IgD-negative memory B cell (primary cell): ENCODE data around the gene DCAF7. TPM values are rescaled to one million over a fixed set of nuclear protein-coding genes. Genes with fewer than 3 reads are reported as not detected.

Source experiments
- H3K27ac Mint-ChIP-seq, 3 donors: one replicate each; pipeline ENCODE4 v1.8.0; 2020 to 2022; ENCODE audit warnings: mild to moderate bottlenecking in 3 of 3, mixed read lengths in 3 of 3, moderate library complexity in 1 of 3
- H3K27me3 Mint-ChIP-seq: one replicate; pipeline ENCODE4 v1.8.0; 2021; ENCODE audit warnings: mixed read lengths
- H3K36me3 Mint-ChIP-seq: one replicate; pipeline ENCODE4 v1.8.0; 2020; ENCODE audit warnings: mild to moderate bottlenecking, mixed read lengths
- H3K4me1 Mint-ChIP-seq, 3 donors: one replicate each; pipeline ENCODE4 v1.8.0; 2020 to 2022; ENCODE audit warnings: mixed read lengths in 3 of 3, mild to moderate bottlenecking in 1 of 3
- H3K4me3 Mint-ChIP-seq, 4 donors: one replicate each; pipeline ENCODE4 v1.8.0; 2020 to 2022; ENCODE audit warnings: mild to moderate bottlenecking in 4 of 4, mixed read lengths in 4 of 4, moderate library complexity in 3 of 4
- H3K9me3 Mint-ChIP-seq, 3 donors: one replicate each; pipeline ENCODE4 v1.8.0; 2020 to 2021; ENCODE audit warnings: mixed read lengths in 3 of 3, mild to moderate bottlenecking in 1 of 3
- polyA plus RNA-seq: library from polyadenylated mRNA; unstranded; fragments of 300-500 nt; fragmentation: Illumina TruSeq; gene quantifications from one replicate; pipeline ENCODE4 v1.2.3, GENCODE V29; 2021

Gene DCAF7
- polyA plus RNA-seq, 1 donor from 2014 or later = 72.0 TPM

- no peaks in the 10 kb centered on the region for H3K27me3 Mint-ChIP-seq
- H3K4me3 Mint-ChIP-seq = peak overlapping the region in 1 of 4 donors; percentile 40
- no peaks in the 10 kb centered on the region for H3K9me3 Mint-ChIP-seq
- H3K4me1 Mint-ChIP-seq = peaks cover 5 to 11% (median 8%) of the 10 kb centered on the region in 3 donors
- H3K36me3 Mint-ChIP-seq = no peaks in the 10 kb centered on the region
- H3K27ac Mint-ChIP-seq = no peak overlapping the region
These were observed 3.2 kb upstream of the DCAF7 start for GRCh38 chr17:63547083-63547523.

GRCh38 chr17:63549289-63549945, 860 bp upstream of the DCAF7 start:
- H3K4me3 Mint-ChIP-seq = peak overlapping the region; percentile 92 to 99 (median 98)
- no peaks in the 10 kb centered on the region for H3K27me3 Mint-ChIP-seq
- no peaks in the 10 kb centered on the region for H3K9me3 Mint-ChIP-seq
- H3K27ac Mint-ChIP-seq = peak overlapping the region; percentile 67 to 97 (median 94)
- H3K36me3 Mint-ChIP-seq = no peaks in the 10 kb centered on the region
- peaks cover 15 to 29% (median 24%) of the 10 kb centered on the region in 3 donors for H3K4me1 Mint-ChIP-seq

- Mint-ChIP-seq H3K36me3 (no peaks in the 10 kb centered on the region), H3K27me3 (no peaks in the 10 kb centered on the region), H3K4me3 (peak overlapping the region; percentile 92 to 99 (median 98)), H3K4me1 (peaks cover 30 to 45% (median 38%) of the 10 kb centered on the region in 3 donors), H3K9me3 (no peaks in the 10 kb centered on the region), H3K27ac (peak overlapping the region; percentile 53 to 97 (median 67))
These were observed 751 bp downstream of the DCAF7 start for GRCh38 chr17:63550817-63551639.

GRCh38 chr17:63552211-63552610, 1.9 kb downstream of the DCAF7 start:
- Mint-ChIP-seq H3K4me1 (peaks cover 35 to 52% (median 42%) of the 10 kb centered on the region in 3 donors), H3K9me3 (no peaks in the 10 kb centered on the region), H3K27ac (peak overlapping the region; percentile 50 to 84 (median 67)), H3K4me3 (peak overlapping the region; percentile 92 to 99 (median 98)), H3K36me3 (peaks cover 3% of the 10 kb centered on the region), H3K27me3 (no peaks in the 10 kb centered on the region)

- H3K4me1 Mint-ChIP-seq = peaks cover 41 to 61% (median 51%) of the 10 kb centered on the region in 3 donors
- H3K27ac Mint-ChIP-seq = peak overlapping the region; percentile 16 to 72 (median 46)
- H3K27me3 Mint-ChIP-seq = no peaks in the 10 kb centered on the region
- peak overlapping the region in 3 of 4 donors; percentile 32 to 82 (median 64) for H3K4me3 Mint-ChIP-seq
- no peaks in the 10 kb centered on the region for H3K9me3 Mint-ChIP-seq
- H3K36me3 Mint-ChIP-seq = peaks cover 6% of the 10 kb centered on the region
These were observed 5.4 kb downstream of the DCAF7 start for GRCh38 chr17:63555500-63556156.

- H3K27ac Mint-ChIP-seq = no peak overlapping the region
- H3K36me3 Mint-ChIP-seq = peaks cover 6% of the 10 kb centered on the region
- no peaks in the 10 kb centered on the region for H3K9me3 Mint-ChIP-seq
- peaks cover 37 to 58% (median 51%) of the 10 kb centered on the region in 3 donors for H3K4me1 Mint-ChIP-seq
- H3K4me3 Mint-ChIP-seq = no peak overlapping the region
- H3K27me3 Mint-ChIP-seq = no peaks in the 10 kb centered on the region
These were observed 7.1 kb downstream of the DCAF7 start for GRCh38 chr17:63557416-63557815.

GRCh38 chr17:63558441-63558840, 8.2 kb downstream of the DCAF7 start:
- no peak overlapping the region for H3K4me3 Mint-ChIP-seq
- H3K9me3 Mint-ChIP-seq = no peaks in the 10 kb centered on the region
- peaks cover 35 to 55% (median 45%) of the 10 kb centered on the region in 3 donors for H3K4me1 Mint-ChIP-seq
- no peak overlapping the region for H3K27ac Mint-ChIP-seq
- peaks cover 6% of the 10 kb centered on the region for H3K36me3 Mint-ChIP-seq
- H3K27me3 Mint-ChIP-seq = no peaks in the 10 kb centered on the region

GRCh38 chr17:63561819-63562218, 11.5 kb downstream of the DCAF7 start:
- peak overlapping the region in 1 of 4 donors; percentile 21 for H3K4me3 Mint-ChIP-seq
- no peaks in the 10 kb centered on the region for H3K9me3 Mint-ChIP-seq
- H3K27ac Mint-ChIP-seq = peak overlapping the region in 1 of 3 donors; percentile 50
- H3K36me3 Mint-ChIP-seq = peaks cover 9% of the 10 kb centered on the region
- peaks cover 17 to 38% (median 32%) of the 10 kb centered on the region in 3 donors for H3K4me1 Mint-ChIP-seq
- no peaks in the 10 kb centered on the region for H3K27me3 Mint-ChIP-seq

- H3K4me1 Mint-ChIP-seq = peaks cover 24 to 32% (median 29%) of the 10 kb centered on the region in 3 donors
- H3K36me3 Mint-ChIP-seq = peaks cover 3% of the 10 kb centered on the region
- no peak overlapping the region for H3K4me3 Mint-ChIP-seq
- H3K27me3 Mint-ChIP-seq = no peaks in the 10 kb centered on the region
- peak overlapping the region in 1 of 3 donors; percentile 27 for H3K27ac Mint-ChIP-seq
- H3K9me3 Mint-ChIP-seq = no peaks in the 10 kb centered on the region
These were observed 13.1 kb downstream of the DCAF7 start for GRCh38 chr17:63563339-63563738.

- H3K4me1 Mint-ChIP-seq = peaks cover 28 to 34% (median 30%) of the 10 kb centered on the region in 3 donors
- H3K27ac Mint-ChIP-seq = no peak overlapping the region
- H3K4me3 Mint-ChIP-seq = no peak overlapping the region
These were observed 14.3 kb downstream of the DCAF7 start for GRCh38 chr17:63564562-63564961.

GRCh38 chr17:63567229-63567628, 17.0 kb downstream of the DCAF7 start:
- no peaks in the 10 kb centered on the region for H3K9me3 Mint-ChIP-seq
- peaks cover 18 to 26% (median 26%) of the 10 kb centered on the region in 3 donors for H3K4me1 Mint-ChIP-seq
- H3K4me3 Mint-ChIP-seq = no peak overlapping the region
- H3K36me3 Mint-ChIP-seq = peaks cover 3% of the 10 kb centered on the region
- no peaks in the 10 kb centered on the region for H3K27me3 Mint-ChIP-seq
- no peak overlapping the region for H3K27ac Mint-ChIP-seq

More at GRCh38 chr17:63564562-63564961, 14.3 kb downstream of the DCAF7 start:
- peaks cover 3% of the 10 kb centered on the region for H3K36me3 Mint-ChIP-seq
- no peaks in the 10 kb centered on the region for H3K9me3 Mint-ChIP-seq
- H3K27me3 Mint-ChIP-seq = no peaks in the 10 kb centered on the region

GRCh38 chr17:63568563-63568962, 18.3 kb downstream of the DCAF7 start:
- Mint-ChIP-seq H3K9me3 (no peaks in the 10 kb centered on the region), H3K36me3 (peaks cover 3% of the 10 kb centered on the region), H3K27ac (no peak overlapping the region), H3K4me3 (no peak overlapping the region), H3K4me1 (peaks cover 15 to 28% (median 19%) of the 10 kb centered on the region in 3 donors), H3K27me3 (no peaks in the 10 kb centered on the region)

- Mint-ChIP-seq H3K27me3 (no peaks in the 10 kb centered on the region), H3K4me1 (peaks cover 13 to 40% (median 17%) of the 10 kb centered on the region in 3 donors), H3K4me3 (no peak overlapping the region), H3K36me3 (no peaks in the 10 kb centered on the region), H3K27ac (no peak overlapping the region), H3K9me3 (no peaks in the 10 kb centered on the region)
These were observed 21.5 kb downstream of the DCAF7 start for GRCh38 chr17:63571632-63572310.

GRCh38 chr17:63573634-63574033, 23.4 kb downstream of the DCAF7 start:
- Mint-ChIP-seq H3K36me3 (no peaks in the 10 kb centered on the region), H3K27ac (no peak overlapping the region), H3K4me1 (peaks cover 8 to 32% (median 12%) of the 10 kb centered on the region in 3 donors)

More at GRCh38 chr17:63573634-63574033, 23.4 kb downstream of the DCAF7 start:
- Mint-ChIP-seq H3K4me3 (no peak overlapping the region), H3K27me3 (no peaks in the 10 kb centered on the region), H3K9me3 (no peaks in the 10 kb centered on the region)
